ENCODE results near the gene STAT3. TPM values are rescaled to one million over a fixed set of nuclear protein-coding genes. Genes with fewer than 3 reads are reported as not detected.

Gene STAT3
- total and polyA plus RNA-seq, 9 of the 15 experiments (the other 6 are each of a cell fraction or from before 2014, with no cell fraction given), result 90.0 to 179 (median 114) TPM

GRCh38 chr17:42389135-42389417, 834 bp upstream of the STAT3 start:
- Histone ChIP-seq H3K9ac (ENCODE audit: insufficient read depth in 1 of 2, low read depth in 2 of 2, low read length in 2 of 2) (peak overlapping the region; percentile 72 to 88; a peak in 3 of 4 replicates), H3K4me3 (peak overlapping the region; percentile 50), H3K27ac (ENCODE audit: extremely low read depth, low read depth, low read length) (peak overlapping the region; percentile 77), H3K4me1 (replicated peaks in 1 of 2; ENCODE audit: control insufficient read depth in 2 of 2, insufficient read depth in 2 of 2, low read length in 2 of 2) (peaks cover 8 to 14% of the 10 kb centered on the region in 2 experiments), H3K27me3 (ENCODE audit: control insufficient read depth in 2 of 2, insufficient read depth in 2 of 2, low read length in 2 of 2) (no peaks in the 10 kb centered on the region), H3K9me1 (ENCODE audit: control insufficient read depth, insufficient read depth, low read length) (no peaks in the 10 kb centered on the region), H3K79me2 (ENCODE audit: control insufficient read depth, insufficient read depth, low read length) (peaks cover 39% of the 10 kb centered on the region), H2AFZ (ENCODE audit: low read depth, low read length) (peak overlapping the region; percentile 97), H3K4me2 (ENCODE audit: insufficient read depth, low read length) (peak overlapping the region; percentile 92), H3K9me3 (replicated peaks; ENCODE audit: control insufficient read depth, insufficient read depth, low read depth, low read length) (no peaks in the 10 kb centered on the region), H3K36me3 (ENCODE audit: control insufficient read depth, insufficient read depth, low read length) (peaks cover 10% of the 10 kb centered on the region; the same call in 1 of the 3 replicates), H4K20me1 (replicated peaks; ENCODE audit: control insufficient read depth, insufficient read depth, low read length) (peaks cover 6% of the 10 kb centered on the region; the same call in 1 of the 2 replicates)
- no peak for FAIRE-seq
- TSS peak; percentile 73 for BruUV-seq (replicated peaks)
- WGBS (ENCODE audit: insufficient coverage, low coverage, missing lambda C conversion rate), result 4% methylated on average over 11 of the region's 11 CpGs
- DNase-seq (ENCODE audit: extremely low read depth in 1 of 4, low spot score in 3 of 4), result peak in 1 of 4 experiments; percentile 57
- CTCF ChIA-PET (ENCODE audit: low intra/inter-chr PET ratio), result no interaction called here
- 0 out of 2 replicates have a peak, but pooled peaks have one; percentile 18 for TF ChIP-seq GATA2 (CRISPR knock-in tag; IDR thresholded peaks at IDR 0.05)
- no peak for TF ChIP-seq RHOXF2B (CRISPR knock-in tag; conservative IDR thresholded peaks at IDR 0.05)
- TF ChIP-seq KDM1A (IDR thresholded peaks at IDR 0.05), result peak in 1 of 2 experiments; percentile 13; a peak in 2 of 4 replicates
- TF ChIP-seq DPF2 (IDR thresholded peaks at IDR 0.05), result 0 out of 2 replicates have a peak, but pooled peaks have one; percentile 3
- TF ChIP-seq FOXA3 (CRISPR knock-in tag; conservative IDR thresholded peaks at IDR 0.05 in 1 of 2, IDR thresholded peaks at IDR 0.05 in 1 of 2), result no peak
- 0 out of 2 replicates have a peak, but pooled peaks have one; percentile 27 for TF ChIP-seq NR1H2 (CRISPR knock-in tag; IDR thresholded peaks at IDR 0.05)
- 0 out of 2 replicates have a peak, but pooled peaks have one; percentile 18 for TF ChIP-seq ZNF592 (IDR thresholded peaks at IDR 0.05)
- TF ChIP-seq SETDB1 (IDR thresholded peaks at IDR 0.05; ENCODE audit: low read length), result no peak
- in situ Hi-C loops (cut with MboI), result no loop called here
- intact Hi-C loops (cut with micrococcal nuclease), result loop anchor here (5.0 kb wide), 1 partner anchor 67 kb away; no protein-coding TSS in a partner anchor
- ATAC-seq, result 0 out of 3 replicates have a peak, but pooled peaks have one; percentile 9
- POLR2A ChIA-PET, result interaction anchor here (0.8 to 2.0 kb wide), 10 partner anchors 10 to 129 kb away, joined by 4 to 9 read pairs (median 5); partner anchors contain the start of gene CAVIN1
